Spleen (tissue), 11 donors: Measurements from ENCODE around the gene OTUD4. TPM values are rescaled to one million over a fixed set of nuclear protein-coding genes. Genes with fewer than 3 reads are reported as not detected.

Experiments used
- DNase-seq: peaks from one replicate; pipeline ENCODE4 v3.0.0-alpha.2; 2020
- H3K27ac ChIP-seq, 8 donors: fragments of 200-600 bp; sonication (generic) in 7 of 8; 1 replicate in 4 of 8; 2 replicates in 4 of 8; pipeline versions ENCODE4 v1.5.0 to v1.8.0; 2016 to 2021; ENCODE audit warnings: inconsistent platforms in 4 of 8, mild to moderate bottlenecking in 4 of 8, moderate library complexity in 1 of 8
- H3K27me3 ChIP-seq, 7 donors: fragments of 200-600 bp; sonication (generic) in 6 of 7; replicated peaks in 1 of 7; 1 replicate in 4 of 7; 2 replicates in 3 of 7; pipeline versions ENCODE4 v1.5.0 to v1.8.0; 2016 to 2021; ENCODE audit warnings: inconsistent platforms in 3 of 7, mild to moderate bottlenecking in 1 of 7
- H3K36me3 ChIP-seq, 6 donors: fragments of 200-600 bp; sonication (generic) in 5 of 6; 1 replicate in 4 of 6; 2 replicates in 2 of 6; pipeline versions ENCODE4 v1.5.0 to v1.8.0; 2016 to 2021; ENCODE audit warnings: inconsistent platforms in 2 of 6
- H3K4me1 ChIP-seq, 6 donors: fragments of 200-600 bp; sonication (generic) in 5 of 6; 1 replicate in 3 of 6; 2 replicates in 3 of 6; pipeline versions ENCODE4 v1.5.0 to v1.8.0; 2016 to 2021; ENCODE audit warnings: inconsistent platforms in 3 of 6
- H3K4me3 ChIP-seq, 8 donors: fragments of 200-600 bp; sonication (generic) in 7 of 8; 1 replicate in 4 of 8; 2 replicates in 4 of 8; pipeline versions ENCODE4 v1.5.0 to v1.8.0; 2016 to 2021; ENCODE audit warnings: inconsistent platforms in 4 of 8, mild to moderate bottlenecking in 4 of 8, moderate library complexity in 2 of 8
- H3K9me3 ChIP-seq, 8 donors: fragments of 200-600 bp; sonication (generic) in 7 of 8; 1 replicate in 4 of 8; 2 replicates in 4 of 8; pipeline versions ENCODE4 v1.5.0 to v1.8.0; 2016 to 2021; ENCODE audit warnings: inconsistent platforms in 4 of 8
- CTCF ChIP-seq, 11 experiments: fragments of 200-600 bp in 7 of 11; fragments of 450-650 bp in 4 of 11; sonication (generic) in 4 of 11; IDR thresholded peaks in 8 of 11; conservative IDR thresholded peaks in 3 of 11; 1 replicate in 7 of 11; 2 replicates in 4 of 11; pipeline versions ENCODE4 v1.4.0 to v1.8.0; 2016 to 2021; ENCODE audit warnings: antibody characterized with exemption in 11 of 11, inconsistent platforms in 4 of 11, mild to moderate bottlenecking in 1 of 11
- POLR2A ChIP-seq, 3 donors: fragments of 450-650 bp; IDR thresholded peaks; one replicate each; pipeline ENCODE4 v1.5.1; 2017; ENCODE audit warnings: antibody characterized with exemption in 3 of 3, mild to moderate bottlenecking in 1 of 3
- POLR2AphosphoS5 ChIP-seq, 3 donors: sonication (generic); formaldehyde crosslinking; IDR thresholded peaks; one replicate each; pipeline ENCODE4 v1.5.1; 2017; ENCODE audit warnings: antibody characterized with exemption in 3 of 3
- WGBS, 5 donors: extraction: QIAGEN DNeasy Blood & Tissue Kit in 3 of 5; methylation state at CpG; one replicate each; pipeline versions ENCODE4 v1.1.5 to v1.1.7; 2013 to 2018; 5-methylcytosine and 5-hydroxymethylcytosine counted together
- intact Hi-C: fragments of 100-400 bp; cut with DNase I; formaldehyde crosslinking; loops from one replicate; pipeline ENCODE4 v1.15.0; 2023; ENCODE audit warnings: low total_unique reads
- polyA plus RNA-seq, 3 donors: library from polyadenylated mRNA; stranded (reverse); fragments of 200-250 nt; gene quantifications; one replicate each; pipeline ENCODE4 v1.2.1, GENCODE V29; 2013
- total RNA-seq, 7 donors: library from RNA; depleted of rRNA in 3 of 7; stranded (reverse); fragments of >200 nt in 3 of 7; fragmentation: NEBNext Ultra II Directional in 4 of 7; extraction: Animal tissue kit (Norgen Biotek cat#: 25700) in 4 of 7; gene quantifications; one replicate each; pipeline versions ENCODE4 v1.1.0 to v1.2.1, GENCODE V29; 2016 to 2021
- donor health status: healthy with polysubstance abuse.
- donor health status: DM: no; HTN: no; CAD: no; lungs with moderate emphysema.
- donor health status: DM: no; HTN: no; CAD: no.
- donor health status: Bipolar disorder and iron deficiency.
- donor health status: healthy.
- donor health status: DM: no; HTN: no; CAD: no.
- donor health status: DM: yes; HTN: yes; CAD: no.

The OTUD4 gene
- total and polyA plus RNA-seq, 10 donors, result 8.1 to 53.0 (median 44.1) TPM

GRCh38 chr4:145218251-145218650, 37.9 kb upstream of the OTUD4 start:
- no peak for TF ChIP-seq POLR2A (IDR thresholded peaks at IDR 0.05)
- TF ChIP-seq CTCF (IDR thresholded peaks at IDR 0.05 in 8 of 11, conservative IDR thresholded peaks at IDR 0.05 in 3 of 11), result no peak
- no peak for TF ChIP-seq POLR2AphosphoS5 (IDR thresholded peaks at IDR 0.05)
- WGBS, 5 donors, result 42 to 60% (median 55%) methylated on average over 3 of the region's 3 CpGs
- Histone ChIP-seq H3K36me3 (no peaks in the 10 kb centered on the region), H3K27me3 (no peaks in the 10 kb centered on the region), H3K9me3 (peaks cover 0 to 2% (median 0%) of the 10 kb centered on the region in 8 donors), H3K27ac (peak overlapping the region in 3 of 8 donors; percentile 4 to 28 (median 23)), H3K4me3 (no peak overlapping the region), H3K4me1 (peaks cover 0 to 18% (median 3%) of the 10 kb centered on the region in 6 donors)
- DNase-seq, result no peak
- intact Hi-C loops, result no loop called here

DNA sequence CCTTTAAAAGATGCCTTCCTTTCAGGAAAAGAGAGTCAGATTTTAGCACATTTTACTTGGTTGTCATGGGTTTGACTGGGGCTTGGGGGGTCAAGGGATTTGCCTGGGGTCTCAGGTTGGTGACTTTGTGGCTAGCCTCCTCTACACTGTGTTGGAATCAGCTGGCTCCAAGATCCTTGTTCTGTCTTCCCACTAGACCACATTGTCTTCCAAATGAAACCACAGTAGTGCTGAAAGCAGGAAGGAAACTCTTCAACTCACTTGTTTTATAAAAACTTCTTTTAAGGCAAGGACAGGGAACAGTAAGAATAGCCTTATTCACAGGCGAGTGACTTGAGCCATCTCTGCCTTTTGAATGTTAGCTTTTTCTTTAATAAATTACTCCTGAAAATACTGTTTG, 37.0 kb upstream of the OTUD4 start:
- H3K4me3 ChIP-seq, result no peak overlapping the region
- peaks cover 0 to 18% (median 3%) of the 10 kb centered on the region in 6 donors for H3K4me1 ChIP-seq
- H3K27me3 ChIP-seq, result no peaks in the 10 kb centered on the region
- 23 to 33% (median 26%) methylated on average over 1 of the region's 1 CpG for WGBS, 5 donors
- no peak for TF ChIP-seq POLR2A (IDR thresholded peaks at IDR 0.05)
- no peak for TF ChIP-seq CTCF (IDR thresholded peaks at IDR 0.05 in 8 of 11, conservative IDR thresholded peaks at IDR 0.05 in 3 of 11)
- TF ChIP-seq POLR2AphosphoS5 (IDR thresholded peaks at IDR 0.05), result no peak
- H3K36me3 ChIP-seq, result no peaks in the 10 kb centered on the region
- intact Hi-C loops, result no loop called here
- no peak for DNase-seq
- H3K27ac ChIP-seq, result peak overlapping the region in 1 of 8 donors; percentile 9
- H3K9me3 ChIP-seq, result no peaks in the 10 kb centered on the region

DNA sequence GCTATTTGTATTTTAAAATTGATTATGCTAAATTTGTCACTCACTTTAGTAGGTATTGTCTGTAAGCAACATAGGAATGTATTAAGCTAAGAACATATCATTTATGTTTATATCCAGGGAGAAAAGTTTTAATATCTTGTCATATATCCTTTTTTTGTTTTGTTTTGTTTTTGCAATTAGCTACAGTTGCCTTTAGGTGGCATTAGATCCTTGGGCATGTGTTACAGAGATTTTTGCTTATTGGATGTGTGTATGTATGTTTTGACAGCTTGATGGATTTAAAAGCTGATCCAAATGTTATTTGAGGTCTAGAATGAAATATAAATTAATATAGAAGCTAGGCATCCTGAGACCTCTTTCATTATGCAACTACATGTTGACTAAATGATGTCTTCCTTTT, 36.1 kb upstream of the OTUD4 start:
- no peak overlapping the region for H3K4me3 ChIP-seq
- peaks cover 0 to 18% (median 3%) of the 10 kb centered on the region in 6 donors for H3K4me1 ChIP-seq
- TF ChIP-seq POLR2A (IDR thresholded peaks at IDR 0.05) (no peak), CTCF (IDR thresholded peaks at IDR 0.05 in 8 of 11, conservative IDR thresholded peaks at IDR 0.05 in 3 of 11) (peak in 5 of 11 experiments; percentile 23 to 40 (median 34))
- no peaks in the 10 kb centered on the region for H3K27me3 ChIP-seq
- no peaks in the 10 kb centered on the region for H3K36me3 ChIP-seq
- DNase-seq, result no peak
- H3K27ac ChIP-seq, result no peak overlapping the region
- intact Hi-C loops, result no loop called here
- no peaks in the 10 kb centered on the region for H3K9me3 ChIP-seq

GRCh38 chr4:145213245-145213644, 32.9 kb upstream of the OTUD4 start:
- H3K36me3 ChIP-seq, result no peaks in the 10 kb centered on the region
- no peaks in the 10 kb centered on the region for H3K9me3 ChIP-seq
- H3K27me3 ChIP-seq, result no peaks in the 10 kb centered on the region
- no peak for DNase-seq
- H3K27ac ChIP-seq, result no peak overlapping the region
- H3K4me3 ChIP-seq, result no peak overlapping the region
- TF ChIP-seq CTCF (IDR thresholded peaks at IDR 0.05 in 8 of 11, conservative IDR thresholded peaks at IDR 0.05 in 3 of 11) (no peak), POLR2A (IDR thresholded peaks at IDR 0.05) (no peak), POLR2AphosphoS5 (IDR thresholded peaks at IDR 0.05) (no peak)
- intact Hi-C loops, result no loop called here
- 86 to 92% (median 88%) methylated on average over 2 of the region's 2 CpGs for WGBS, 5 donors
- H3K4me1 ChIP-seq, result peaks cover 0 to 15% (median 3%) of the 10 kb centered on the region in 6 donors
